PC-3 (cell line): ENCODE results near the gene RIPPLY3. TPM values are rescaled to one million over a fixed set of nuclear protein-coding genes. Genes with fewer than 3 reads are reported as not detected.

Experiments used
- ATAC-seq: fragments of 200-7000 bp; cut with Tn5 transposase; 2 replicates; pipeline ENCODE4 v1.9.1; 2020; ENCODE audit warnings: mild to moderate bottlenecking, moderate library complexity
- BruUV-seq: library from RNA; stranded (reverse); fragments of 400-500 nt; replicated peaks from 2 replicates; lab custom pipeline; 2021; lab: Mats Ljungman, UMichigan
- CTCF ChIA-PET: fragments of 300-600 bp; sonication (Branson Sonifier 250); formaldehyde crosslinking; loops from one replicate; lab custom pipeline; 2022; ENCODE audit warnings: antibody characterized with exemption; lab: Charles Lee
- POLR2A ChIA-PET: fragments of 300-600 bp; sonication (Branson Sonifier 250); formaldehyde crosslinking; loops from one replicate; lab custom pipeline; 2022; ENCODE audit warnings: antibody characterized with exemption; ENCODE audit not compliant: unreplicated experiment; lab: Charles Lee
- DNase-seq: peaks from one replicate; pipeline ENCODE4 v3.0.0-alpha.2; 2015
- H2AFZ ChIP-seq: fragments of 300-600 bp; sonication (generic); 2 replicates; pipeline ENCODE4 v1.6.0; 2016; ENCODE audit warnings: antibody characterized with exemption, low read length
- H3F3A ChIP-seq: fragments of 300-600 bp; sonication (generic); one replicate; pipeline ENCODE4 v1.6.0; 2017; ENCODE audit warnings: antibody characterized with exemption, low read length, control low read depth, mild to moderate bottlenecking; ENCODE audit not compliant: unreplicated experiment
- H3K27ac ChIP-seq: fragments of 300-600 bp; sonication (generic); 2 replicates; pipeline ENCODE4 v1.5.1; 2016; ENCODE audit warnings: mild to moderate bottlenecking, low read length
- H3K27me3 ChIP-seq: fragments of 300-600 bp; sonication (generic); 2 replicates; pipeline ENCODE4 v1.6.1; 2016; ENCODE audit warnings: low read length, mixed read lengths
- H3K36me3 ChIP-seq: fragments of 300-600 bp; sonication (generic); 2 replicates; pipeline ENCODE4 v1.6.1; 2016; ENCODE audit warnings: low read depth, mixed run types, low read length, mixed read lengths
- H3K4me1 ChIP-seq: fragments of 300-600 bp; sonication (generic); 2 replicates; pipeline ENCODE4 v1.5.1; 2016; ENCODE audit warnings: low read length; ENCODE audit not compliant: insufficient read depth
- H3K4me2 ChIP-seq: fragments of 300-600 bp; sonication (generic); 2 replicates; pipeline ENCODE4 v1.6.0; 2016; ENCODE audit warnings: low read length
- H3K4me3 ChIP-seq: fragments of 300-600 bp; sonication (generic); 2 replicates; pipeline ENCODE4 v1.5.1; 2016; ENCODE audit warnings: mild to moderate bottlenecking, low read length, mixed read lengths
- H3K79me2 ChIP-seq: fragments of 300-600 bp; sonication (generic); 2 replicates; pipeline ENCODE4 v1.6.1; 2017; ENCODE audit warnings: low read length, mixed read lengths
- H3K9ac ChIP-seq: fragments of 300-600 bp; sonication (generic); 2 replicates; pipeline ENCODE4 v1.6.0; 2016; ENCODE audit warnings: mild to moderate bottlenecking, low read length
- H3K9me2 ChIP-seq: fragments of 300-600 bp; sonication (generic); replicated peaks from 2 replicates; pipeline ENCODE4 v1.6.1; 2016; ENCODE audit warnings: mixed run types, low read length, mixed read lengths
- H3K9me3 ChIP-seq: fragments of 300-600 bp; sonication (generic); 2 replicates; pipeline ENCODE4 v1.6.1; 2016; ENCODE audit warnings: low read length, mixed read lengths
- H4K20me1 ChIP-seq: fragments of 300-600 bp; sonication (generic); 2 replicates; pipeline ENCODE4 v1.6.1; 2016; ENCODE audit warnings: low read length, mixed read lengths
- CTCF ChIP-seq: fragments of 300-600 bp; sonication (generic); conservative IDR thresholded peaks from 2 replicates; pipeline ENCODE4 v1.5.1; 2017; ENCODE audit warnings: antibody characterized with exemption, low read depth, mild to moderate bottlenecking, low read length
- EZH2 ChIP-seq: fragments of 300-600 bp; sonication (generic); IDR thresholded peaks from one replicate; pipeline ENCODE4 v1.6.1; 2017; ENCODE audit warnings: antibody characterized with exemption, mild to moderate bottlenecking, low read length; ENCODE audit not compliant: unreplicated experiment
- EZH2phosphoT487 ChIP-seq: fragments of 300-600 bp; sonication (generic); IDR thresholded peaks from 2 replicates; pipeline ENCODE4 v1.6.1; 2018; ENCODE audit warnings: mild to moderate bottlenecking, antibody characterized with exemption, low read length, borderline replicate concordance
- intact Hi-C: fragments of 100-400 bp; cut with micrococcal nuclease; formaldehyde crosslinking; loops from 2 replicates; pipeline ENCODE4 v1.9.0; 2023
- total RNA-seq: library from RNA; depleted of rRNA; stranded (reverse); fragments of >200 nt; gene quantifications from 2 replicates; pipeline ENCODE4 v1.2.3, GENCODE V29; 2014

RIPPLY3 gene
- total RNA-seq, 1 experiment from 2014 or later = 10.0 TPM

- POLR2A ChIA-PET = interaction anchor here (0.6 kb wide), 1 partner anchor 212 kb away, joined by 5 read pairs; no protein-coding TSS in a partner anchor
- H3K27me3 ChIP-seq = no peaks in the 10 kb centered on the region
- H3K4me1 ChIP-seq = peaks cover 20% of the 10 kb centered on the region
- DNase-seq = no peak
- ATAC-seq = no peak
- H3K9me3 ChIP-seq = no peaks in the 10 kb centered on the region
- CTCF ChIA-PET = interaction anchor here (1.3 kb wide), 1 partner anchor 8 kb away, joined by 3 read pairs; no protein-coding TSS in a partner anchor
- peaks cover 48% of the 10 kb centered on the region for H3K79me2 ChIP-seq
- H4K20me1 ChIP-seq = no peaks in the 10 kb centered on the region
- no peaks in the 10 kb centered on the region for H3K9me2 ChIP-seq
- no peak overlapping the region for H3K27ac ChIP-seq
- no peak overlapping the region for H3K4me3 ChIP-seq
- no TSS peak for BruUV-seq
- H3K4me2 ChIP-seq = no peak overlapping the region
- no peak overlapping the region for H3K9ac ChIP-seq
- H2AFZ ChIP-seq = no peak overlapping the region
- H3K36me3 ChIP-seq = no peaks in the 10 kb centered on the region
- H3F3A ChIP-seq = no peaks in the 10 kb centered on the region
- TF ChIP-seq CTCF (no peak), EZH2phosphoT487 (no peak)
- intact Hi-C loops = no loop called here
Measured at GRCh38 chr21:36968414-36968813, 38.1 kb upstream of the RIPPLY3 start.

- CTCF ChIA-PET = no interaction called here
- H3K79me2 ChIP-seq = peaks cover 43% of the 10 kb centered on the region
- no peaks in the 10 kb centered on the region for H3K9me2 ChIP-seq
- DNase-seq (no peak), ATAC-seq (no peak)
- no peak overlapping the region for H3K4me2 ChIP-seq
- no peak for TF ChIP-seq EZH2
- no peak for TF ChIP-seq CTCF
- no peak for TF ChIP-seq EZH2phosphoT487
- POLR2A ChIA-PET = no interaction called here
- no peaks in the 10 kb centered on the region for H4K20me1 ChIP-seq
- no peaks in the 10 kb centered on the region for H3F3A ChIP-seq
- intact Hi-C loops = no loop called here
- no peak overlapping the region for H2AFZ ChIP-seq
- H3K4me1 ChIP-seq = peaks cover 20% of the 10 kb centered on the region
- no peak overlapping the region for H3K9ac ChIP-seq
- H3K4me3 ChIP-seq = no peak overlapping the region
- no peak overlapping the region for H3K27ac ChIP-seq
- no TSS peak for BruUV-seq
- no peaks in the 10 kb centered on the region for H3K27me3 ChIP-seq
- H3K9me3 ChIP-seq = no peaks in the 10 kb centered on the region
- H3K36me3 ChIP-seq = no peaks in the 10 kb centered on the region
Measured at GRCh38 chr21:36968976-36969375, 37.5 kb upstream of the RIPPLY3 start.

GRCh38 chr21:36973986-36974850 lies 32.3 kb upstream of the RIPPLY3 start:
- BruUV-seq = no TSS peak
- ChIA-PET POLR2A (no interaction called here), CTCF (no interaction called here)
- no peak for TF ChIP-seq EZH2
- no peak for TF ChIP-seq CTCF
- TF ChIP-seq EZH2phosphoT487 = no peak
- Histone ChIP-seq H4K20me1 (no peaks in the 10 kb centered on the region), H3K9me2 (no peaks in the 10 kb centered on the region), H3K4me3 (no peak overlapping the region), H3F3A (no peaks in the 10 kb centered on the region), H3K4me1 (peaks cover 17% of the 10 kb centered on the region), H3K4me2 (no peak overlapping the region), H2AFZ (no peak overlapping the region), H3K36me3 (no peaks in the 10 kb centered on the region), H3K79me2 (peaks cover 19% of the 10 kb centered on the region), H3K27me3 (no peaks in the 10 kb centered on the region), H3K9ac (no peak overlapping the region), H3K9me3 (no peaks in the 10 kb centered on the region), H3K27ac (no peak overlapping the region)
- ATAC-seq (no peak), DNase-seq (no peak)
- intact Hi-C loops = no loop called here
